ENCODE measurements around the gene C1QL4. TPM values are rescaled to one million over a fixed set of nuclear protein-coding genes. Genes with fewer than 3 reads are reported as not detected.

The C1QL4 gene
- total RNA-seq, 1 donor from 2014 or later, result 2.0 TPM

DNA sequence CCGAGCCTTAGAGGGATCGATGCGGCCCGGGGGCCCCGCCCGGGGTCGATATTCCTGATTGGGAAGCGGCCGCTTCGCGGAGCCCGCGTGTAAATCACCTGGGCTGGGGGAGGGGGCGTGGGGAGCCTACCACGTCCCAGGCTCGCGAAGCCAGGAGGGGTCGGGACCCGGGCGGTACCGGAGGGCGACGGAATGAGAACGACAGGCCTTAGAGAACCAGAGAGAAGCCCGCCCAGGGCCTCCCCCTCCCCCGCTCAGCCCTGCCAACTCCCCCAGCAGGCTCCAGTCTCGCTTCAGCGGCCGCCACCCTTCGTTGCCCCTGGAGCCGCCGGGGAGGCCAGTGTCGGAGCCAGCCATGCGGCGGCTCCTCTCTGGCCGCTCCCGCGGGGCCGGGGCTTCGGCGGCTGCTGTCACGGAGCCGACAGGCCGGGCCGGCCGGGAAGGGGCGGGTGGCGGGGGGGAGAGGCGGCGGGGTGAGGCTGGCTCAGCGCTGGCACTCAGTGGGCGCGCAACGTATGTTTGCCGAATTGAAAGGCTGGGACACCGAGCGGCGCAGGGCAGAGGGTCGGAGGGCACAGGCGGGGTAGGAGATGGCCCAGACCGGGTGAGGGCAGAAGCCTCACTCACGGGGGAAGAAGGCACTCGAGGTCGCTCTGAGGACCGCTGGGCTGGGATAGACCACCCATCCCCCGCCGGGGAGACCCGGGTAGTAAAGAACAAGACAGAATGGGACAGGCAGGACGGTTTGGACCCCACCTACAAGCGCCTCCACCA lies 8.2 kb upstream of the C1QL4 start:
- peak overlapping the region; percentile 40 to 43 for H3K4me3 ChIP-seq
- TF ChIP-seq POLR2AphosphoS5 (IDR thresholded peaks at IDR 0.05; ENCODE audit: insufficient read depth in 1 of 2, low read depth in 1 of 2), result no peak
- TF ChIP-seq, protein P1, sequence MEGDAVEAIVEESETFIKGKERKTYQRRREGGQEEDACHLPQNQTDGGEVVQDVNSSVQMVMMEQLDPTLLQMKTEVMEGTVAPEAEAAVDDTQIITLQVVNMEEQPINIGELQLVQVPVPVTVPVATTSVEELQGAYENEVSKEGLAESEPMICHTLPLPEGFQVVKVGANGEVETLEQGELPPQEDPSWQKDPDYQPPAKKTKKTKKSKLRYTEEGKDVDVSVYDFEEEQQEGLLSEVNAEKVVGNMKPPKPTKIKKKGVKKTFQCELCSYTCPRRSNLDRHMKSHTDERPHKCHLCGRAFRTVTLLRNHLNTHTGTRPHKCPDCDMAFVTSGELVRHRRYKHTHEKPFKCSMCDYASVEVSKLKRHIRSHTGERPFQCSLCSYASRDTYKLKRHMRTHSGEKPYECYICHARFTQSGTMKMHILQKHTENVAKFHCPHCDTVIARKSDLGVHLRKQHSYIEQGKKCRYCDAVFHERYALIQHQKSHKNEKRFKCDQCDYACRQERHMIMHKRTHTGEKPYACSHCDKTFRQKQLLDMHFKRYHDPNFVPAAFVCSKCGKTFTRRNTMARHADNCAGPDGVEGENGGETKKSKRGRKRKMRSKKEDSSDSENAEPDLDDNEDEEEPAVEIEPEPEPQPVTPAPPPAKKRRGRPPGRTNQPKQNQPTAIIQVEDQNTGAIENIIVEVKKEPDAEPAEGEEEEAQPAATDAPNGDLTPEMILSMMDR (IDR thresholded peaks at IDR 0.05), result no peak
- TF ChIP-seq POLR2A (IDR thresholded peaks at IDR 0.05), result no peak
- H3K27me3 ChIP-seq, result peaks cover 19% of the 10 kb centered on the region
- H3K4me1 ChIP-seq, result peaks cover 59% of the 10 kb centered on the region
- no peaks in the 10 kb centered on the region for H3K36me3 ChIP-seq
- intact Hi-C loops (cut with DNase I), result no loop called here
- no peak overlapping the region for H3K27ac ChIP-seq
- no peaks in the 10 kb centered on the region for H3K9me3 ChIP-seq
- DNase-seq (ENCODE audit: extremely low spot score in 2 of 2), result no peak

DNA sequence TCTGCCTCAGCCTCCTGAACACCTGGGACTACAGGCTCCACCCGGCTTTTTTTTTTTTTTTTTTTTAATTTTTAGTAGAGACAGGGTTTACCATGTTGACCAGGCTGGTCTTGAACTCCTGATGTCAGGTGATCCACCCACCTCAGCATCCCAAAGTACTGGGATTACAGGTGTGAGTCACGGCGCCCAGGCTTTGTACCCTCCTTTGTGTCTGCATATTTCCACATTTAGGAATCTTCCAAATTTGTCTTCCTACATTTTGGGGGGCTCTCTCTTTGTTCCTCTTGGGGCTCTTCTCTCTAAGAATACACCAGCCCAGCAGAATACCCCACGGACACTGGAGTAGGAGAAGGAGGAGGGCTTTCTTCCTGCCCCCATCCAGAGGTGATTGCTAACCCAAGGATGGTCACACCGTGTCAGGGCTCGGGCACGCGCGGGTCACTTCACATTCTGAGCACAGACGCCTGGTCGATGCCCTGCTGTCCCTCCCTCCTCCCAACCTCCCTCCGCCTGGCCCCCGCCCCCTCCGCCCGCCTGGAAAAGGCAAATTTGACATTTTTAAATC lies 7.6 kb upstream of the C1QL4 start:
- Histone ChIP-seq H3K4me1 (peaks cover 59% of the 10 kb centered on the region), H3K9me3 (no peaks in the 10 kb centered on the region), H3K27me3 (peaks cover 19% of the 10 kb centered on the region), H3K27ac (no peak overlapping the region), H3K36me3 (no peaks in the 10 kb centered on the region), H3K4me3 (peak overlapping the region in 1 of 2 donors; percentile 40)
- intact Hi-C loops (cut with DNase I), result loop anchor here (5.0 kb wide), 1 partner anchor 57 kb away; no protein-coding TSS in a partner anchor
- no peak for DNase-seq (ENCODE audit: extremely low spot score in 2 of 2)
- TF ChIP-seq POLR2A (IDR thresholded peaks at IDR 0.05) (no peak), POLR2AphosphoS5 (IDR thresholded peaks at IDR 0.05; ENCODE audit: insufficient read depth in 1 of 2, low read depth in 1 of 2) (no peak)
- TF ChIP-seq, protein P1 (IDR thresholded peaks at IDR 0.05), result no peak

- Histone ChIP-seq H3K4me1 (peaks cover 56% of the 10 kb centered on the region), H3K27ac (no peak overlapping the region), H3K27me3 (peaks cover 19% of the 10 kb centered on the region), H3K36me3 (no peaks in the 10 kb centered on the region), H3K4me3 (peak overlapping the region; percentile 44 to 53), H3K9me3 (no peaks in the 10 kb centered on the region)
- intact Hi-C loops (cut with DNase I), result loop anchor here (5.0 kb wide), 1 partner anchor 56 kb away; no protein-coding TSS in a partner anchor
- DNase-seq (ENCODE audit: extremely low spot score in 2 of 2), result peak in 1 of 2 donors; percentile 86
- TF ChIP-seq, protein P1 (IDR thresholded peaks at IDR 0.05), result no peak
Observed at GRCh38 chr12:49342914-49343731, 6.1 kb upstream of the C1QL4 start.

- H3K4me1 ChIP-seq, result peaks cover 51% of the 10 kb centered on the region
- peak in 1 of 2 donors; percentile 16 for TF ChIP-seq POLR2AphosphoS5 (IDR thresholded peaks at IDR 0.05; ENCODE audit: insufficient read depth in 1 of 2, low read depth in 1 of 2)
- no peak for TF ChIP-seq POLR2A (IDR thresholded peaks at IDR 0.05)
- TF ChIP-seq, protein P1 (IDR thresholded peaks at IDR 0.05), result peak; percentile 49 to 70 (median 57)
- H3K4me3 ChIP-seq, result peak overlapping the region; percentile 44 to 53
- DNase-seq (ENCODE audit: extremely low spot score in 2 of 2), result peak in 1 of 2 donors; percentile 85
- no peaks in the 10 kb centered on the region for H3K9me3 ChIP-seq
- H3K27me3 ChIP-seq, result peaks cover 18% of the 10 kb centered on the region
- intact Hi-C loops (cut with DNase I), result loop anchor here (5.0 kb wide), 1 partner anchor 55 kb away; no protein-coding TSS in a partner anchor
- H3K27ac ChIP-seq, result peak overlapping the region; percentile 40
- no peaks in the 10 kb centered on the region for H3K36me3 ChIP-seq
Observed at GRCh38 chr12:49342066-49342913, 5.3 kb upstream of the C1QL4 start.

Data from vagina (tissue), 2 donors.